HG02870 (cell line): Measurements from ENCODE around the gene HOXB5.

Experiments used
- ATAC-seq: cut with Tn5 transposase; IDR thresholded peaks from one replicate; pipeline ENCODE4 v1.9.1; 2021; ENCODE audit warnings: mild to moderate bottlenecking, moderate library complexity; ENCODE audit not compliant: unreplicated experiment

Gene HOXB5

GRCh38 chr17:48617471-48618255, 24.1 kb upstream of the HOXB5 start:
- ATAC-seq, result no peak

GRCh38 chr17:48616717-48617470, 23.3 kb upstream of the HOXB5 start:
- no peak for ATAC-seq

- ATAC-seq, result no peak
These were observed 22.6 kb upstream of the HOXB5 start for GRCh38 chr17:48615963-48616716.

- no peak for ATAC-seq
These were observed 21.7 kb upstream of the HOXB5 start, which contains the start of gene HOXB8 for GRCh38 chr17:48615047-48615962. HOXB8 (minus strand) TSS chr17:48615292; CDS start chr17:48614704, 588 bp downstream.

- ATAC-seq, result no peak
These were observed 20.5 kb upstream of the HOXB5 start for GRCh38 chr17:48613862-48614694.

- ATAC-seq, result no peak
These were observed 19.5 kb upstream of the HOXB5 start for GRCh38 chr17:48612854-48613691.

GRCh38 chr17:48612456-48612853, 18.9 kb upstream of the HOXB5 start:
- ATAC-seq, result no peak

- ATAC-seq, result no peak
These were observed 18.3 kb upstream of the HOXB5 start for GRCh38 chr17:48611681-48612455.

GRCh38 chr17:48611213-48611612, 17.6 kb upstream of the HOXB5 start:
- ATAC-seq, result no peak

- ATAC-seq, result no peak
These were observed 17.0 kb upstream of the HOXB5 start, which contains the start of gene HOXB7 for GRCh38 chr17:48610282-48611211. HOXB7 (minus strand) TSS chr17:48611017; CDS start chr17:48610918, 99 bp downstream.

GRCh38 chr17:48609759-48610281, 16.2 kb upstream of the HOXB5 start:
- ATAC-seq, result no peak

- ATAC-seq, result no peak
These were observed 15.5 kb upstream of the HOXB5 start for GRCh38 chr17:48609033-48609432.

- no peak for ATAC-seq
These were observed 14.9 kb upstream of the HOXB5 start for GRCh38 chr17:48608494-48608834.

GRCh38 chr17:48606892-48607614, 13.5 kb upstream of the HOXB5 start:
- ATAC-seq, result no peak

- no peak for ATAC-seq
These were observed 12.7 kb upstream of the HOXB5 start for GRCh38 chr17:48605991-48606891.
